Non-pigmented ciliary epithelial cell (primary cell): ENCODE measurements around the gene SHISA7.
"Not testable (repeated sequence)": the region's sequence is repeated elsewhere in the genome, so short reads cannot be mapped to it uniquely, and the experiment has no call there.

Experiments used
- DNase-seq: peaks from one replicate; pipeline ENCODE4 v3.0.0-alpha.2; 2010; ENCODE audit warnings: low read depth

Gene SHISA7

GRCh38 chr19:55446060-55446459 lies 3.0 kb upstream of the SHISA7 start:
- no peak for DNase-seq

GRCh38 chr19:55444646-55445045 lies 1.5 kb upstream of the SHISA7 start:
- no peak for DNase-seq

GRCh38 chr19:55443824-55444480 lies 852 bp upstream of the SHISA7 start:
- no peak for DNase-seq

- DNase-seq, result no peak
Observed at GRCh38 chr19:55442372-55442961, 633 bp downstream of the SHISA7 start.

GRCh38 chr19:55441692-55442321 lies 1.3 kb downstream of the SHISA7 start:
- no peak for DNase-seq

GRCh38 chr19:55441319-55441691 lies 1.8 kb downstream of the SHISA7 start:
- DNase-seq, result no peak

GRCh38 chr19:55440411-55441105 lies 2.5 kb downstream of the SHISA7 start:
- no peak for DNase-seq

GRCh38 chr19:55439052-55439451 lies 4.0 kb downstream of the SHISA7 start:
- no peak for DNase-seq

GRCh38 chr19:55437410-55437809 lies 5.7 kb downstream of the SHISA7 start:
- DNase-seq, result no peak

GRCh38 chr19:55436847-55437246 lies 6.3 kb downstream of the SHISA7 start:
- no peak for DNase-seq

GRCh38 chr19:55435020-55435419 lies 8.1 kb downstream of the SHISA7 start:
- no peak for DNase-seq

- no peak for DNase-seq
Observed at GRCh38 chr19:55434356-55434919, 8.7 kb downstream of the SHISA7 start.

- no peak for DNase-seq
Observed at GRCh38 chr19:55433292-55433691, 9.8 kb downstream of the SHISA7 start.

- no peak for DNase-seq
Observed at GRCh38 chr19:55432241-55432959, 10.7 kb downstream of the SHISA7 start.

GRCh38 chr19:55431183-55431582 lies 11.9 kb downstream of the SHISA7 start:
- DNase-seq, result no peak

GRCh38 chr19:55426042-55426441 lies 17.1 kb downstream of the SHISA7 start:
- no peak for DNase-seq

GRCh38 chr19:55424518-55424917 lies 18.6 kb downstream of the SHISA7 start:
- no peak for DNase-seq

GRCh38 chr19:55423225-55424005 lies 19.7 kb downstream of the SHISA7 start:
- DNase-seq, result no peak

- not testable (repeated sequence) for DNase-seq
Observed at GRCh38 chr19:55421281-55421680, 21.8 kb downstream of the SHISA7 start.

- no peak for DNase-seq
Observed at GRCh38 chr19:55419624-55420236, 23.4 kb downstream of the SHISA7 start.

- DNase-seq, result no peak
Observed at GRCh38 chr19:55419103-55419502, 24.0 kb downstream of the SHISA7 start.
